Subcutaneous abdominal adipose tissue (tissue), 5 donors: ENCODE measurements around the gene TCERG1L.

Source experiments
- H3K27ac ChIP-seq: one replicate; pipeline ENCODE4 v1.7.0; 2013; ENCODE audit warnings: low read depth, mild to moderate bottlenecking, inconsistent platforms, low read length, moderate library complexity
- H3K27me3 ChIP-seq, 5 donors: one replicate each; pipeline ENCODE4 v1.7.0; 2013; ENCODE audit warnings: low read length in 5 of 5, inconsistent platforms in 1 of 5; ENCODE audit not compliant: control insufficient read depth in 5 of 5, insufficient read depth in 4 of 5
- H3K36me3 ChIP-seq, 5 donors: one replicate each; pipeline ENCODE4 v1.7.0; 2013; ENCODE audit warnings: low read length in 5 of 5; ENCODE audit not compliant: control insufficient read depth in 5 of 5, insufficient read depth in 5 of 5
- H3K4me1 ChIP-seq, 5 donors: one replicate each; pipeline ENCODE4 v1.7.0; 2013; ENCODE audit warnings: low read length in 5 of 5, mild to moderate bottlenecking in 3 of 5, moderate library complexity in 1 of 5; ENCODE audit not compliant: control insufficient read depth in 5 of 5, insufficient read depth in 5 of 5
- H3K4me3 ChIP-seq, 5 donors: one replicate each; pipeline ENCODE4 v1.7.0; 2013; ENCODE audit warnings: low read length in 5 of 5, low read depth in 1 of 5
- H3K9ac ChIP-seq, 5 donors: one replicate each; pipeline ENCODE4 v1.7.0; 2013; ENCODE audit warnings: low read length in 5 of 5, mild to moderate bottlenecking in 4 of 5, moderate library complexity in 3 of 5
- H3K9me3 ChIP-seq, 5 donors: one replicate each; pipeline ENCODE4 v1.7.0; 2013; ENCODE audit warnings: low read length in 5 of 5; ENCODE audit not compliant: control insufficient read depth in 5 of 5
- donor health status: healthy.
- donor health status: healthy.
- donor health status: healthy.
- donor health status: healthy.
- donor health status: healthy.

The TCERG1L gene

DNA sequence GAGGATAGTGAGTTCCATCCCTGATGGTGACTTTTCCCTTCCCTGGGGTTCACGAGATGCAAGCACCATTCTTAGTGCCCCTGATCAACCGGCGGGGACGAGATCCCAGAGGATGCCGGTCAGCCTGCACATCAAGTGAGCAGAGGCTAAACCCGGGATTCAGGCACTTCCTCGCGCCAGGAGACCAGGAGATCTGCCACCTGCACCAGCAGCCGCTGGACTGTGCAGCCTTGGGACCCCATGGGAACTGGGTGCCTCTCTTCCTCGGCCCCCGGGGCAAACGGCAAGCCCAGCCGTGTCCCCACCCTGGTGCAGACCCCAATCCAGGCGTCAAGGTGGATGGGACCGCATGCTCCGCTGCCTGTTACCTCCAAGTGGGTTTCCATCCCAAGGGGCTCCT lies 88.5 kb downstream of the TCERG1L start:
- no peaks in the 10 kb centered on the region for H3K9me3 ChIP-seq
- H3K9ac ChIP-seq = no peak overlapping the region
- no peaks in the 10 kb centered on the region for H3K36me3 ChIP-seq
- H3K4me3 ChIP-seq = no peak overlapping the region
- no peaks in the 10 kb centered on the region for H3K4me1 ChIP-seq
- peaks cover 8 to 38% (median 17%) of the 10 kb centered on the region in 5 donors for H3K27me3 ChIP-seq
- H3K27ac ChIP-seq = no peak overlapping the region

DNA sequence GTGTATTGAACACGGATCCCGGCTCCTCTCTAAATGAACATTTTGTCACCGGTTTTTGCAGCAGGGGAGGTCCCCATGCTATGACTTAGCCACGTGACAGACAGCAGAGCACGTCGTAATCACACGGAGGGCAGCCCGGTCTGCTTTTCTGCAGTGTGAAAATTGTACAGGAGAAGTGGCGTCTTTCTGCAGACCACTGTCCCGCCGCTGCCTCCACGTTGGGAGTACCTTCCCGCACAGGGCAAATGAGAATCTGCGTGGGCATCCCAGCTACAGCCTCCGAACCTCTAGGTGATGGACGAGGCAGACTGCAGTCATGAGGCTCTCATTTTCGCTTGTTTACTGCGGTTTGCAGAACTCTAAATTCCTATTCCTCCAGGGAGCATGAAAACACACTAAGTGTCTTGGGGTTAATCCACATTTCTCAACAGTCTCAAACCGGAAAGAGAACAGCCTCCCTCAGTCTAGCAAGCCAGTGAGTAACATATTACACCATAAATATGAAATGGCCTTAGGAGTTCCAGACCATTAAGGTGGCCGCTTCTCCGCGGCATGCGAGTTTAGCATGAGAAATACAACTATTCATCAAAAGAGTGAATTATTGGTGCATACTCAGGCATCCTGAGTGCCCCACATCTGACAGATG lies 89.8 kb downstream of the TCERG1L start:
- no peaks in the 10 kb centered on the region for H3K4me1 ChIP-seq
- H3K27ac ChIP-seq = no peak overlapping the region
- no peak overlapping the region for H3K9ac ChIP-seq
- H3K4me3 ChIP-seq = no peak overlapping the region
- H3K9me3 ChIP-seq = no peaks in the 10 kb centered on the region
- no peaks in the 10 kb centered on the region for H3K36me3 ChIP-seq
- H3K27me3 ChIP-seq = peaks cover 8 to 38% (median 17%) of the 10 kb centered on the region in 5 donors

DNA sequence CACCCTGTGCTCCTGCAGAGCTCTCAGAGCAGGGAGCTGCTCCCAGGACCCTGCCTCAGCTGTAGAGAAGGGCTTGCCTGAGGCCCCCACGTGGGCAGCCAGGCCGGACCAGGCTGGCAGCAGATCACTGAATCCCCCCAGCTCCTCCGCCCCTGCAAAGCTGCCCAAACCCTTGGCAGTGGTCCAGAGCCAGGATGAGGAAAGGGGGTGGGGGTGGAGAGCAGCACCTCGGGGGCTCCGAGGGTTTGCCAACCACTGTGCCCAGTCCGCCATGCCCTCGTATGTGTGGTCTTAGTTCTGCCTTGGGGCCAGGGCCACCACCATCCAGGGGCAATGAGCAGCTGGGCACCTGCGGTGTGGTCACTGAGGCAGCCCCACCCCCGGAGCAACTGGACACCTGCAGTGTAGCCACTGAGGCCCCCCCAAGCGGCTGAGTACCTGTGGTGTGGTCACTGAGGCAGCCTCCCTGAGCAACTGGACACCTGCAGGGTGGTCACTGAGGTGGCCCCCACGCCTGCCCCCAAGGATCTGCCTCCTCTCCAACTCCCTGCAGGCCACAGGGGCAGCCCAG lies 90.8 kb downstream of the TCERG1L start:
- Histone ChIP-seq H3K4me1 (no peaks in the 10 kb centered on the region), H3K27ac (no peak overlapping the region), H3K9ac (no peak overlapping the region), H3K36me3 (no peaks in the 10 kb centered on the region), H3K4me3 (no peak overlapping the region), H3K27me3 (peaks cover 8 to 38% (median 17%) of the 10 kb centered on the region in 5 donors), H3K9me3 (no peaks in the 10 kb centered on the region)

DNA sequence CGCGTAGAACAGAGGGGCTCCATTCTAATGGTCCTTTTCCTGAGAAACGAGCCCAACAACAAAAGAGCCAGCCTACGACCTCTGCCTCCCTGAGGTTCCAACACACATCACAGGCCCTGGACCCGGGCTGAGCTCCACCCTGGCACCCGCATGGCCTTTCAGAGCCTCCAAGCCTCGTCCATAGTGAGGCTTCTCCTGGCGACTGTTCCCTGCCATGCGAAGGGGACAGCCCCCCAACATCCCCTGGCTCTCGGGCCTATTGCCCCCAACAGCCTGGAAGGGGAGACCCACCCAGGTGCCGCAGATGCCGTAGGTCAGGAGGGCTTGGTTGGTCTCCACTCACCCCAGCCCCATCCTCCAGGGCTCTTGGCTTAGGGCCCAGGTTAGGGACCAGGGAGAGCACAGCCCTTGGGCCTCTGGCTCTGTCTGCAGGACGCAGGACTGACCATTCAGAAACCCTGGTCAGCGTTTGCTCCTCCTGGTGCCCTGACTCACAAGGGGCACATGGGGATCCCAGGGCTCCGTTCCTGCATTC lies 91.5 kb downstream of the TCERG1L start:
- Histone ChIP-seq H3K36me3 (no peaks in the 10 kb centered on the region), H3K9me3 (no peaks in the 10 kb centered on the region), H3K4me3 (no peak overlapping the region), H3K9ac (no peak overlapping the region), H3K27me3 (peaks cover 8 to 38% (median 17%) of the 10 kb centered on the region in 5 donors), H3K27ac (no peak overlapping the region), H3K4me1 (no peaks in the 10 kb centered on the region)

DNA sequence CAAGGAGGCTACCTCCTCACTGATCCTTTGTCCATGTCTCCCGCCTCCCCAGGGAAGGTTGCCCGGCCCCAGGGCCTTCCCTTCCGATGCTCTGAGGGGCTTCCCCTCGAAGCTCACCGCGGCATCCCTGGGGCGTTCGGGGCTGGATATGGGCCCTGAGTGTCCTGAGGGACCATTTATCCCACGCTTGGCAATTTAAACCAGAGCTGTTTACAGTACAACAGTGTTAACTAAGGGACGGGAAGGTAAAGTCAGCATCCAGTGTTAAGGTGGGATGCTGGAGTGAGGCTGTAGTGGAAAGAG lies 92.0 kb downstream of the TCERG1L start:
- Histone ChIP-seq H3K36me3 (no peaks in the 10 kb centered on the region), H3K27me3 (peaks cover 8 to 38% (median 17%) of the 10 kb centered on the region in 5 donors), H3K9ac (no peak overlapping the region), H3K4me3 (no peak overlapping the region), H3K4me1 (no peaks in the 10 kb centered on the region), H3K9me3 (no peaks in the 10 kb centered on the region), H3K27ac (no peak overlapping the region)

DNA sequence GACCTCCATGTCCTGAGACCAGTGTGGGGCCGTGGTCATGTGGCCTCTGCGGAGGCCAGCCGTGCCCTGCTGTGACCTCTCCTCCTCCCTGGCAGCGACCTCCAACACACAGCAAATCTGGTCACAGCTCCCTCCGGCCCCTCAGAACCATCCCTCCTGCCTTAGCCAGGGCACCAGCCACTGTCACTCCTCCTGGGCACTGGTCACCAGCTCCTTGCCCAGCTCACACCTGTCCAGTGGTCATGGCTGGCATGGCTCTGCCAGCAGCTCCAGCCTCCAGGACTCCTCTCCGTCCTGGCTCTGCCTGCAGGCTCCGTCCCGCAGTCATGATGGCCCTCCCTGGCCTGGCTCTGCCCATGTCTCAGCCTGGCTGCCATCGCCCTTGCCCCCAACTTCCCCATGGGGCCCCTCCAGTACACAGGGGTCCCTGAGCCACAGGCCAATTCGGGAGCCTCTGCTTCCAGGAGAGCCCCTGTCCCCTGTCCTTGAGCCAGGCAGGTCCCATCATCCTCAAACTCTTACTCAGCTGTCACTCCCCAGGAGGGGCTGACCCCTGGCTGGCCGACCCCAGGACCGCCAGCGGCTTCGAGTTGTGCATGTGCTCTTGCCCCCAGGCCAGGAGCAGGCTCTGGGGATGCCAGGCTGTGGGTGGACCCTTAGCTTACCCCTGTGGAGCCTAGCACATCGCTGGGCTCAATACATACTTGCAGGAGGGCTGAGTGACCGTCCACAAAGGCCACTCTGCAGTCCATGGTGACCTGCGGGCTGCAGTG lies 92.5 kb downstream of the TCERG1L start:
- Histone ChIP-seq H3K4me3 (no peak overlapping the region), H3K27me3 (peaks cover 8 to 40% (median 21%) of the 10 kb centered on the region in 5 donors), H3K9me3 (no peaks in the 10 kb centered on the region), H3K27ac (no peak overlapping the region), H3K4me1 (no peaks in the 10 kb centered on the region), H3K36me3 (no peaks in the 10 kb centered on the region), H3K9ac (no peak overlapping the region)

DNA sequence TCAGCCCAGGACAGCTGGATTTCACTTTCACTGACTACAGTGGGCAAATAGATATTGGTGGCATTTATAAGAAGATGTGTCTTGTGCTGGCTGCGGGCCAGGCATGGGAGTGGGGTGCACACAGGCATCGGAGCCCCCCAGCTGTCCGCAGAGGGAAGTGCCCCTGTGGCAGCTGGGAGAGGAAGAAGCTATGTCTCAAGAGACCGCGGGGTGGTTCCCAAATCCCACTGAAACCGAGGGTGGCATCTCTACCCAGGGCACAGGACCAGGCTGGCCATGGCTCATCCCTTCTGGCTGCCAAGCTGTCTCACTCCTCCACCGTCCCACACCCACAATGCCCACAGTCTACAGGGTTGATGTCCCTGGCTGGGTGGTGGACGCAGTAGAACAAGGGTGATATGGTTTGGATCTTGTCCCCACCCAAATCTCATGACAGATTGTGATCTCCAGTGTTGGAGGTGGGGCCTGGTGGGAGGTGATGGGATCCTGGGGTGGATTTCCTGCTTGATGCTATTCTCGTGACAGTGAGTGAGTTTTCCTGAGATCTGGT lies 94.8 kb downstream of the TCERG1L start:
- Histone ChIP-seq H3K4me1 (no peaks in the 10 kb centered on the region), H3K27me3 (peaks cover 10 to 34% (median 16%) of the 10 kb centered on the region in 5 donors), H3K9ac (no peak overlapping the region), H3K36me3 (no peaks in the 10 kb centered on the region), H3K4me3 (no peak overlapping the region), H3K27ac (no peak overlapping the region), H3K9me3 (no peaks in the 10 kb centered on the region)

DNA sequence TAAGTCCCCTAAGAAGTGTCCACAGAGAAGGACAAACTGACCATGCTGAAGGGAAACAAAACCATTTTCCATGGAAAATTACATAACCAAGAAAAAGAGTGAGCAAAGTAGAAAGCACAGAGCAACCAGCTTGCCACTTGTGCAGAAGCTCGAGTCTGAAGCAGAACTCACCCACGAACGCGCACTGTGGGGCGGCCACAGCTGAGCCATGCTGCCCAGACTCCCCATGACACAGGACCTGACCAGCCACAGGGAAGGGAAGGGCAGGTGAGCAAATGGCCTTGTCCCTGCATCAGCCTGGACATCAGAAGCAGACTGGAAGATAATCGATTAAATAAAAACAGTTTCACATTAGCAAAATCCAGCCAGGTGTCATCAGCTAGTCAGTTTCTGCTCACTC lies 95.7 kb downstream of the TCERG1L start:
- Histone ChIP-seq H3K4me1 (no peaks in the 10 kb centered on the region), H3K36me3 (no peaks in the 10 kb centered on the region), H3K9me3 (no peaks in the 10 kb centered on the region), H3K27me3 (peaks cover 8 to 26% (median 14%) of the 10 kb centered on the region in 5 donors), H3K9ac (no peak overlapping the region), H3K4me3 (no peak overlapping the region), H3K27ac (no peak overlapping the region)

DNA sequence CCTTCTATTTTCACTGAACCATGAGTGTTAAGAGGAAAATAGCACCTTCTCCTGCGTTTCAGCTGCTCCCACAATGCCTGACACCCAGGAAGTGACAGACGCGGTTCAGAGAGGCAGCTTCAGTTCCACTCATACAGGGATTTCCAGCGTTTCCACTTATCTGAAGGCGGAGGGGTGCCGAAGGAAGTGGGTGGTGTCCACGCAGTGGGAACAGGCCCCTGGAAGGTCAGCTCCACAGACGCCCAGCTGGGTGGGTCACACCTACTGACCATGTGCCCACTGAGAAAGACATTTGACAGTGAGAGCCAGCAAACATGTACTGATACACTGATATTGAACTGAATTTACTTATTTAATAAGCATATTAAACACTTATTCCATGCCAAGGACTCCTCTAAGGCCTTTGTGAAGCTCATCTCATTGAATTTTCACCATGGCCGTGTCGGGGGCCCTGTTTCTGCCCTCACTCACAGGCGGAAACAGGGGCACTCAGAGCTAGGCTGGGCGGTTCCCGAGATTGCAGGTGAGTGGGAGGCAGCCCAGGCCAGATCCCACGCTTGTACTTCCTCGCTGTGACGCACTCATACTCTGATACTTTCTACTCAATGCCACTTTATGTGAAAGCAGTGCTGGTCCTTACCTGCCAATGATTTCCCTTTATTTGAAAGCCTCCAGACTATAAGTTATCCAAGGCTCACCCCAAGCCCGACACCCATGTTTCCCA lies 96.8 kb downstream of the TCERG1L start:
- Histone ChIP-seq H3K4me1 (no peaks in the 10 kb centered on the region), H3K36me3 (no peaks in the 10 kb centered on the region), H3K4me3 (no peak overlapping the region), H3K9ac (no peak overlapping the region), H3K9me3 (no peaks in the 10 kb centered on the region), H3K27ac (no peak overlapping the region), H3K27me3 (peaks cover 3 to 15% (median 11%) of the 10 kb centered on the region in 5 donors)
